Measurements from ENCODE around the gene UBE2J2.

DNA sequence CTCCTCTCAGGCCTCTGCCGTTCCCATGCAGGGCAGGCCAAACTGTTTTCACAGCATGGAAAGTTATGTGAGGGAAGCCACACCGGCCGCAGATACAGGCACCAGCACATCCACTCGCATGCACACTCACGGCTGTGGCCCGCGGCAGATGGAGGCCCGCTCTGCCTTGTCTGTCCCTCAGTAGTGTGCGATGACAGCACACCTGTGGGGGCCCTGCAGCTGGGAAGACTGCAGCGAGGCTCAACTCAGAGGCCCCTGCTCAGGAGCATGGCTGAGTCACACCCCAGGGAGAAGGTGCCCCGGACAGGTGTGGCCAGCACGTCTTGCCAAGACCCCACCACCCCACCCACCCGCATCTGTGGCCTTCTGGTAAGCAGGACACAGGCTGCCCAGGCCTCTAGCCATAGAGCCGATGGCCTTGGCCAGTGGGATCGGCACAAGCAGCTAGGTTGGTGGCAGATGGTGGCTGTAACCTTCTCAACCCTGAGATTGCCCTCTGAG lies 1.3 kb upstream of the UBE2J2 start:
- TF ChIP-seq POLR2AphosphoS5 (IDR thresholded peaks at IDR 0.05) (no peak), POLR2A (IDR thresholded peaks at IDR 0.05) (no peak)
